HG03354 (cell line): ENCODE measurements around the gene NACC2.

Experiments used
- ATAC-seq: cut with Tn5 transposase; IDR thresholded peaks from one replicate; pipeline ENCODE4 v1.9.1; 2021; ENCODE audit warnings: mild to moderate bottlenecking; ENCODE audit not compliant: unreplicated experiment, poor library complexity, severe bottlenecking

NACC2 gene

GRCh38 chr9:135957431-135957830 lies 137.7 kb downstream of the NACC2 start:
- no peak for ATAC-seq

- ATAC-seq: no peak
Observed at GRCh38 chr9:135956802-135957174, 138.3 kb downstream of the NACC2 start.
